Neural cell (in vitro differentiated cells): ENCODE data around the gene CLDND2. TPM values are rescaled to one million over a fixed set of nuclear protein-coding genes. Genes with fewer than 3 reads are reported as not detected.

Experiments used
- H2AFZ ChIP-seq: fragments of 200-600, 300-800 bp; sonication (generic), shearing (Covaris generic); 2 replicates; pipeline ENCODE4 v1.6.0; 2014; ENCODE audit warnings: low read depth, mild to moderate bottlenecking, antibody characterized with exemption, low read length, moderate library complexity
- H3F3A ChIP-seq: fragments of 200-600 bp; shearing (Covaris generic); 2 replicates; pipeline ENCODE4 v1.6.1; 2016; ENCODE audit warnings: mild to moderate bottlenecking, moderate library complexity, mixed read lengths, antibody characterized with exemption, low read length; ENCODE audit not compliant: insufficient read depth, poor library complexity, severe bottlenecking
- H3K27ac ChIP-seq: fragments of 200-600, 300-800 bp; sonication (generic), shearing (Covaris generic); 2 replicates; pipeline ENCODE4 v1.5.1; 2014; ENCODE audit warnings: mild to moderate bottlenecking, low read length, moderate library complexity
- H3K27me3 ChIP-seq: fragments of 300-800, 200-600 bp; sonication (generic), shearing (Covaris generic); 2 replicates; pipeline ENCODE4 v1.6.0; 2014; ENCODE audit warnings: mild to moderate bottlenecking, low read depth, low read length, moderate library complexity; ENCODE audit not compliant: insufficient read depth
- H3K36me3 ChIP-seq: fragments of 300-800, 200-600 bp; sonication (generic), shearing (Covaris generic); 2 replicates; pipeline ENCODE4 v1.5.1; 2014; ENCODE audit warnings: mild to moderate bottlenecking, antibody characterized with exemption, low read length, moderate library complexity; ENCODE audit not compliant: insufficient read depth
- H3K4me2 ChIP-seq: fragments of 300-800, 200-600 bp; sonication (generic), shearing (Covaris generic); 2 replicates; pipeline ENCODE4 v1.6.0; 2014; ENCODE audit warnings: mild to moderate bottlenecking, low read length
- H3K4me3 ChIP-seq: fragments of 300-800, 200-600 bp; sonication (generic), shearing (Covaris generic); 2 replicates; pipeline ENCODE4 v1.5.1; 2014; ENCODE audit warnings: mild to moderate bottlenecking, low read length, moderate library complexity
- H3K79me2 ChIP-seq: fragments of 200-600 bp; shearing (Covaris generic); replicated peaks from 2 replicates; pipeline ENCODE4 v1.6.0; 2014; ENCODE audit warnings: mild to moderate bottlenecking, low read length, moderate library complexity; ENCODE audit not compliant: insufficient read depth
- H3K9ac ChIP-seq: fragments of 300-800, 200-600 bp; sonication (generic), shearing (Covaris generic); 2 replicates; pipeline ENCODE4 v1.6.1; 2016; ENCODE audit warnings: mild to moderate bottlenecking, low read length, mixed read lengths
- H3K9me2 ChIP-seq: fragments of 200-600 bp; shearing (Covaris generic); 2 replicates; pipeline ENCODE4 v1.6.1; 2016; ENCODE audit warnings: mild to moderate bottlenecking, low read length, mixed read lengths; ENCODE audit not compliant: insufficient read depth
- H3K9me3 ChIP-seq: fragments of 200-600, 300-800 bp; sonication (generic), shearing (Covaris generic); 2 replicates; pipeline ENCODE4 v1.6.1; 2016; ENCODE audit warnings: mild to moderate bottlenecking, mixed run types, low read length, moderate library complexity, mixed read lengths
- H4K20me1 ChIP-seq: fragments of 200-600 bp; shearing (Covaris generic); 2 replicates; pipeline ENCODE4 v1.6.1; 2016; ENCODE audit warnings: mild to moderate bottlenecking, mixed run types; ENCODE audit not compliant: insufficient read depth
- CTCF ChIP-seq: fragments of 450-650 bp; IDR thresholded peaks from 2 replicates; pipeline ENCODE4 v1.5.1; 2014; ENCODE audit warnings: antibody characterized with exemption, mild to moderate bottlenecking, moderate library complexity; ENCODE audit not compliant: poor library complexity, severe bottlenecking
- EP300 ChIP-seq: fragments of 450-650 bp; conservative IDR thresholded peaks from 2 replicates; pipeline ENCODE4 v1.6.1; 2014; ENCODE audit warnings: antibody characterized with exemption, mild to moderate bottlenecking, moderate library complexity; ENCODE audit not compliant: poor library complexity, severe bottlenecking
- EZH2 ChIP-seq: fragments of 200-600, 300-800 bp; shearing (Covaris generic), sonication (generic); IDR thresholded peaks from 2 replicates; pipeline ENCODE4 v1.6.1; 2014; ENCODE audit warnings: antibody characterized with exemption, low read length, borderline replicate concordance, mild to moderate bottlenecking; ENCODE audit not compliant: insufficient read depth, poor library complexity, severe bottlenecking
- MXI1 ChIP-seq: fragments of 450-650 bp; conservative IDR thresholded peaks from 2 replicates; pipeline ENCODE4 v1.6.1; 2014; ENCODE audit warnings: antibody characterized with exemption, mild to moderate bottlenecking; ENCODE audit not compliant: poor library complexity, severe bottlenecking
- POLR2AphosphoS5 ChIP-seq: IDR thresholded peaks from 2 replicates; pipeline ENCODE4 v1.6.1; 2012
- RAD21 ChIP-seq: fragments of 450-650 bp; conservative IDR thresholded peaks from 2 replicates; pipeline ENCODE4 v1.6.1; 2014; ENCODE audit warnings: antibody characterized with exemption, mild to moderate bottlenecking, moderate library complexity
- SMC3 ChIP-seq: fragments of 450-650 bp; conservative IDR thresholded peaks from 2 replicates; pipeline ENCODE4 v1.6.1; 2014; ENCODE audit warnings: antibody characterized with exemption, mild to moderate bottlenecking, moderate library complexity; ENCODE audit not compliant: poor library complexity
- TAF1 ChIP-seq: IDR thresholded peaks from 2 replicates; pipeline ENCODE4 v1.6.1; 2012; ENCODE audit warnings: low read depth
- polyA plus RNA-seq: library from polyadenylated mRNA; depleted of rRNA; stranded (reverse); fragments of >200 nt; gene quantifications from 2 replicates; pipeline ENCODE4 v1.2.3, GENCODE V29; 2014
- TF ChIP-seq, protein P1 (sequence below): IDR thresholded peaks from 2 replicates; pipeline ENCODE4 v1.6.1; 2012; ENCODE audit warnings: borderline replicate concordance

CLDND2 gene
- polyA plus RNA-seq, 1 donor from 2014 or later = not detected

- no peaks in the 10 kb centered on the region for H3K27me3 ChIP-seq
- no peaks in the 10 kb centered on the region for H3K9me3 ChIP-seq
- H3K4me3 ChIP-seq = peak overlapping the region; percentile 64
- no peaks in the 10 kb centered on the region for H3F3A ChIP-seq
- H3K9ac ChIP-seq = peak overlapping the region; percentile 80
- peak overlapping the region; percentile 99 for H3K27ac ChIP-seq
- peak overlapping the region; percentile 82 for H3K4me2 ChIP-seq
- H3K36me3 ChIP-seq = no peaks in the 10 kb centered on the region
- H2AFZ ChIP-seq = peak overlapping the region; percentile 56
- no peaks in the 10 kb centered on the region for H3K79me2 ChIP-seq
- no peaks in the 10 kb centered on the region for H4K20me1 ChIP-seq
- TF ChIP-seq EZH2 = no peak
- TF ChIP-seq POLR2AphosphoS5 = peak; percentile 91
- TF ChIP-seq, protein P1, sequence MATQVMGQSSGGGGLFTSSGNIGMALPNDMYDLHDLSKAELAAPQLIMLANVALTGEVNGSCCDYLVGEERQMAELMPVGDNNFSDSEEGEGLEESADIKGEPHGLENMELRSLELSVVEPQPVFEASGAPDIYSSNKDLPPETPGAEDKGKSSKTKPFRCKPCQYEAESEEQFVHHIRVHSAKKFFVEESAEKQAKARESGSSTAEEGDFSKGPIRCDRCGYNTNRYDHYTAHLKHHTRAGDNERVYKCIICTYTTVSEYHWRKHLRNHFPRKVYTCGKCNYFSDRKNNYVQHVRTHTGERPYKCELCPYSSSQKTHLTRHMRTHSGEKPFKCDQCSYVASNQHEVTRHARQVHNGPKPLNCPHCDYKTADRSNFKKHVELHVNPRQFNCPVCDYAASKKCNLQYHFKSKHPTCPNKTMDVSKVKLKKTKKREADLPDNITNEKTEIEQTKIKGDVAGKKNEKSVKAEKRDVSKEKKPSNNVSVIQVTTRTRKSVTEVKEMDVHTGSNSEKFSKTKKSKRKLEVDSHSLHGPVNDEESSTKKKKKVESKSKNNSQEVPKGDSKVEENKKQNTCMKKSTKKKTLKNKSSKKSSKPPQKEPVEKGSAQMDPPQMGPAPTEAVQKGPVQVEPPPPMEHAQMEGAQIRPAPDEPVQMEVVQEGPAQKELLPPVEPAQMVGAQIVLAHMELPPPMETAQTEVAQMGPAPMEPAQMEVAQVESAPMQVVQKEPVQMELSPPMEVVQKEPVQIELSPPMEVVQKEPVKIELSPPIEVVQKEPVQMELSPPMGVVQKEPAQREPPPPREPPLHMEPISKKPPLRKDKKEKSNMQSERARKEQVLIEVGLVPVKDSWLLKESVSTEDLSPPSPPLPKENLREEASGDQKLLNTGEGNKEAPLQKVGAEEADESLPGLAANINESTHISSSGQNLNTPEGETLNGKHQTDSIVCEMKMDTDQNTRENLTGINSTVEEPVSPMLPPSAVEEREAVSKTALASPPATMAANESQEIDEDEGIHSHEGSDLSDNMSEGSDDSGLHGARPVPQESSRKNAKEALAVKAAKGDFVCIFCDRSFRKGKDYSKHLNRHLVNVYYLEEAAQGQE = peak; percentile 65
- TF ChIP-seq CTCF = no peak
- no peaks in the 10 kb centered on the region for H3K9me2 ChIP-seq
Measured at GRCh38 chr19:51354742-51355148, 14.1 kb downstream of the CLDND2 start.

GRCh38 chr19:51354103-51354741 is 14.6 kb downstream of the CLDND2 start:
- peak overlapping the region; percentile 64 for H3K4me3 ChIP-seq
- no peaks in the 10 kb centered on the region for H3K27me3 ChIP-seq
- peak overlapping the region; percentile 56 for H2AFZ ChIP-seq
- no peaks in the 10 kb centered on the region for H3K36me3 ChIP-seq
- no peaks in the 10 kb centered on the region for H3K9me2 ChIP-seq
- no peaks in the 10 kb centered on the region for H4K20me1 ChIP-seq
- peak overlapping the region; percentile 82 for H3K4me2 ChIP-seq
- H3K79me2 ChIP-seq = no peaks in the 10 kb centered on the region
- no peaks in the 10 kb centered on the region for H3K9me3 ChIP-seq
- TF ChIP-seq EZH2 (no peak), MXI1 (no peak), EP300 (no peak), POLR2AphosphoS5 (no peak), CTCF (no peak), TAF1 (no peak), SMC3 (no peak), RAD21 (no peak)
- TF ChIP-seq, protein P1 = no peak
- H3K9ac ChIP-seq = peak overlapping the region; percentile 80
- peak overlapping the region; percentile 99 for H3K27ac ChIP-seq
- H3F3A ChIP-seq = no peaks in the 10 kb centered on the region
